ENCODE data around the gene DENND2A. TPM values are rescaled to one million over a fixed set of nuclear protein-coding genes. Genes with fewer than 3 reads are reported as not detected.
A peak's percentile ranks its signal among the peaks of the same experiment; 100 is the strongest.

Gene DENND2A
- total RNA-seq, 6 experiments from 2014 or later = 0.50 to 0.99 (median 0.58) TPM

- H3K27ac Mint-ChIP-seq = no peak overlapping the region
- H3K4me3 Mint-ChIP-seq = no peak overlapping the region
- no peak for DNase-seq
- H3K27me3 Mint-ChIP-seq (ENCODE audit: insufficient read depth) = peaks cover 9% of the 10 kb centered on the region
- TF ChIP-seq CTCF (IDR thresholded peaks at IDR 0.05) = no peak
- H3K9me3 Mint-ChIP-seq = no peaks in the 10 kb centered on the region
- H3K36me3 Mint-ChIP-seq (ENCODE audit: low read depth) = no peaks in the 10 kb centered on the region
- peaks cover 4% of the 10 kb centered on the region; the same call in 1 of the 2 replicates for H3K4me1 Mint-ChIP-seq (ENCODE audit: low read depth)
Observed at GRCh38 chr7:140489026-140489359, 151.6 kb downstream of the DENND2A start.

DNA sequence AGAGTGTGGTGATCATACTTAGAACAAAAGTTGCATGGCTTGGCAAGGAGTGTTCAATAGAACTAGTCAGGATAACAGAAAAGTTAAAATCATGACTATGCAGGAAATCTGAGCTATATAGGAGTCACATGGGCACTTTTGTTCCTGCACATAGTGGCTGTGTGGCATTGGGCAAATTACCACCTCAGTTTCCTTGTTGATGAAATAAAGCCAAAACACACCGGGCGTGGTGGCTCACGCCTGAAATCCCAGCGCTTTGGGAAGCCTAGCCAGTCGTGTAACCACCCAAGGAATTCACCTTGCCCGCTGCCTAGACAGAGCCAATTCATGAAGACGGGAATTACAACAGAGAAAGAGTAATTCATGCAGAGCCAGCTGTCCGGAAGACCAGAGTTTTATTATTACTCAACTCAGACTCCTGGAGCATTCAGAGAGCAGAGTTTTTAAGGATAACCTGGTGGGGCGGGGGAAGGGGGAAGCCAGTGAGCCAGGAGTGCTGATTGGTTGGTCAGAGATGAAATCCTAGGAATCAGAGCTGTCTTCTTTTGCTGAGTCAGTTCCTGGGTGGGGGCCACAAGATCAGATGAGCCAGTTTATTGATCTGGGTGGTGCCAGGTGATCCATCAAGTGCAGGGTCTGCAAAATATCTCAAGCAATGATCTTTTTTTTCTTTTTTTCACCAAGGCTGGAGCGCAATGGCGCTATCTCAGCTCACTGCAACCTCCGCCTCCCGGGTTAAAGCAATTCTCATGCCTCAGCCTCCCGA is 154.9 kb downstream of the DENND2A start:
- Mint-ChIP-seq H3K27me3 (ENCODE audit: insufficient read depth) (peaks cover 4% of the 10 kb centered on the region), H3K4me1 (ENCODE audit: low read depth) (peaks cover 4% of the 10 kb centered on the region; the same call in 1 of the 2 replicates), H3K27ac (no peak overlapping the region), H3K36me3 (ENCODE audit: low read depth) (no peaks in the 10 kb centered on the region), H3K9me3 (no peaks in the 10 kb centered on the region), H3K4me3 (no peak overlapping the region)
- no peak for TF ChIP-seq CTCF (IDR thresholded peaks at IDR 0.05)
- DNase-seq = no peak

- Mint-ChIP-seq H3K4me3 (no peak overlapping the region), H3K27me3 (ENCODE audit: insufficient read depth) (peaks cover 4% of the 10 kb centered on the region), H3K36me3 (ENCODE audit: low read depth) (no peaks in the 10 kb centered on the region), H3K27ac (no peak overlapping the region), H3K4me1 (ENCODE audit: low read depth) (peaks cover 4% of the 10 kb centered on the region; the same call in 1 of the 2 replicates), H3K9me3 (no peaks in the 10 kb centered on the region)
- DNase-seq = no peak
- no peak for TF ChIP-seq CTCF (IDR thresholded peaks at IDR 0.05)
Observed at GRCh38 chr7:140484951-140485499, 155.6 kb downstream of the DENND2A start.

DNA sequence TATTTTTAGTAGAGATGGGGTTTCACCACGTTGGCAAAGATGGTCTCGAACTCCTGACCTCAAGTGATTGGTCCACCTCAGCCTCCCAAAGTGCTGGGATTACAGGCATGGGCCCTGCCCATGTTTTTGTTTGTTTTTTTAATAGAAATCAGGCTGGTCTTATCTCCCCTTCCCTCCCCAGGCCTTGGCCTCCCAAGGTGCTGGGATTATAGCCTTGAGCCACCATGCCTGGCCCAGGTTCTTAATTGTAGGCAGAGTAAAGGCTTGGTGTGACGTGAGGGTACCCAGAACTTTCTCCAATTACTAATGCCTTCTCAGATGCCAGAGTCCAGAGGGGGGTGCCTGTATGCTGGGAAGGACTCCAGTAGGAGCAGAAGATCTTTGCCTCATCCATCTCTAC is 156.1 kb downstream of the DENND2A start:
- H3K4me1 Mint-ChIP-seq (ENCODE audit: low read depth) = peaks cover 4% of the 10 kb centered on the region

DNA sequence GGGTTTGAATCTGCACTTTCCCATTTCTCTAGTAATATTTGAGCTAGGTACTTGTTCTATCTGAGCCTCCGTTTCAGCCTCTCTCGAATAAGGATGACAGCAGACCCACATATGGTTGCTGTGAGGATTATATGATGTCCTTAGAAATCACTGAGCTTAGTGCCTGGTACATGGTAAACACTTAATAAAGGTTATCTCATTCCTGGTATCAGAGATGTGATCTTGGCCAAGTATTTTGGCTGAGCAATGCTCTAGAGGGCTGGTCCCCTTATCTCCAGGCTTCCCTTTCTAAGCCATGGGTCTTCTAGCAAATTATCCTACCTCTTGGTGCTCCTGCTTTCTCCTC is 160.9 kb downstream of the DENND2A start:
- Mint-ChIP-seq H3K36me3 (ENCODE audit: low read depth) (no peaks in the 10 kb centered on the region; the same call in 1 of the 2 replicates), H3K27ac (no peak overlapping the region), H3K4me1 (ENCODE audit: low read depth) (peaks cover 22% of the 10 kb centered on the region), H3K4me3 (peak overlapping the region; percentile 97), H3K9me3 (no peaks in the 10 kb centered on the region), H3K27me3 (ENCODE audit: insufficient read depth) (no peaks in the 10 kb centered on the region; the same call in none of the 2 replicates)
- TF ChIP-seq CTCF (IDR thresholded peaks at IDR 0.05) = no peak
- no peak for DNase-seq

More for the DNA sequence above, 156.1 kb downstream of the DENND2A start:
- DNase-seq = no peak
- Mint-ChIP-seq H3K27ac (no peak overlapping the region), H3K36me3 (ENCODE audit: low read depth) (no peaks in the 10 kb centered on the region), H3K4me3 (no peak overlapping the region), H3K27me3 (ENCODE audit: insufficient read depth) (peaks cover 4% of the 10 kb centered on the region), H3K9me3 (no peaks in the 10 kb centered on the region)
- TF ChIP-seq CTCF (IDR thresholded peaks at IDR 0.05) = no peak

Data from HFFc6 (cell line).